ENCODE results near the gene SKIL.

SKIL gene

GRCh38 chr3:170419557-170420087 is 62.1 kb downstream of the SKIL start:
- no peak for TF ChIP-seq CTCF (IDR thresholded peaks at IDR 0.05; ENCODE audit: control insufficient read depth, insufficient read depth, low read depth, low read length, missing control alignments)
- DNase-seq (ENCODE audit: low read depth), result no peak
- no peak overlapping the region for H3K4me3 ChIP-seq (ENCODE audit: control insufficient read depth, low read depth, low read length)

GRCh38 chr3:170420307-170420821 is 62.8 kb downstream of the SKIL start:
- DNase-seq (ENCODE audit: low read depth), result no peak
- H3K4me3 ChIP-seq (ENCODE audit: control insufficient read depth, low read depth, low read length), result no peak overlapping the region
- no peak for TF ChIP-seq CTCF (IDR thresholded peaks at IDR 0.05; ENCODE audit: control insufficient read depth, insufficient read depth, low read depth, low read length, missing control alignments)

- TF ChIP-seq CTCF (IDR thresholded peaks at IDR 0.05; ENCODE audit: control insufficient read depth, insufficient read depth, low read depth, low read length, missing control alignments), result no peak
- no peak overlapping the region for H3K4me3 ChIP-seq (ENCODE audit: control insufficient read depth, low read depth, low read length)
These were observed 63.7 kb downstream of the SKIL start for GRCh38 chr3:170421111-170421641.

GRCh38 chr3:170421758-170422157 is 64.2 kb downstream of the SKIL start:
- no peak for TF ChIP-seq CTCF (IDR thresholded peaks at IDR 0.05; ENCODE audit: control insufficient read depth, insufficient read depth, low read depth, low read length, missing control alignments)
- no peak for DNase-seq (ENCODE audit: low read depth)
- H3K4me3 ChIP-seq (ENCODE audit: control insufficient read depth, low read depth, low read length), result no peak overlapping the region

More at GRCh38 chr3:170421111-170421641, 63.7 kb downstream of the SKIL start:
- DNase-seq (ENCODE audit: low read depth), result no peak

GRCh38 chr3:170423001-170423615 is 65.6 kb downstream of the SKIL start:
- no peak overlapping the region for H3K4me3 ChIP-seq (ENCODE audit: control insufficient read depth, low read depth, low read length)
- DNase-seq (ENCODE audit: low read depth), result no peak
- TF ChIP-seq CTCF (IDR thresholded peaks at IDR 0.05; ENCODE audit: control insufficient read depth, insufficient read depth, low read depth, low read length, missing control alignments), result no peak

GRCh38 chr3:170424879-170425278 is 67.4 kb downstream of the SKIL start:
- H3K4me3 ChIP-seq (ENCODE audit: control insufficient read depth, low read depth, low read length), result no peak overlapping the region
- DNase-seq (ENCODE audit: low read depth), result no peak
- TF ChIP-seq CTCF (IDR thresholded peaks at IDR 0.05; ENCODE audit: control insufficient read depth, insufficient read depth, low read depth, low read length, missing control alignments), result no peak

All from AG09309 (cell line).